HEK293 (cell line): ENCODE measurements around the gene SLC7A9.
"Not testable (repeated sequence)": the region's sequence is repeated elsewhere in the genome, so short reads cannot be mapped to it uniquely, and the experiment has no call there.

ENCODE experiments used
- CTCF ChIA-PET: fragments of 350-600 bp; formaldehyde crosslinking; extraction: SDS; loops from one replicate; lab custom pipeline; 2021; ENCODE audit warnings: antibody characterized with exemption; lab: Yijun Ruan, JAX
- POLR2A ChIA-PET: fragments of 300-600 bp; formaldehyde crosslinking; extraction: SDS; loops from one replicate; lab custom pipeline; 2020; ENCODE audit warnings: antibody characterized with exemption, inconsistent platforms; lab: Yijun Ruan, JAX
- H3K27ac ChIP-seq: fragments of 200-500 bp; sonication (Bioruptor generic); 2 replicates; pipeline ENCODE4 v1.5.1; 2014; ENCODE audit warnings: low read depth, low read length, control low read depth, inconsistent platforms; ENCODE audit errors: extremely low read depth
- H3K36me3 ChIP-seq, 2 experiments: fragments of 200-500 bp in 1 of 2; sonication (Bioruptor generic) in 1 of 2; 1 replicate in 1 of 2; 2 replicates in 1 of 2; pipeline ENCODE4 v1.5.1; 2014 to 2017; ENCODE audit warnings: inconsistent platforms in 2 of 2, low read length in 2 of 2; ENCODE audit not compliant: control insufficient read depth in 2 of 2, insufficient read depth in 1 of 2
- H3K4me1 ChIP-seq: fragments of 200-500 bp; sonication (Bioruptor generic); 2 replicates; pipeline ENCODE4 v1.5.1; 2014; ENCODE audit warnings: mild to moderate bottlenecking, low read length, inconsistent platforms; ENCODE audit not compliant: control insufficient read depth, insufficient read depth
- H3K4me3 ChIP-seq: 2 replicates; pipeline ENCODE4 v1.5.1; 2011; ENCODE audit warnings: low read depth, mild to moderate bottlenecking, control low read depth, low read length, moderate library complexity
- H3K9me3 ChIP-seq: fragments of 200-500 bp; sonication (Bioruptor generic); 2 replicates; pipeline ENCODE4 v1.5.1; 2014; ENCODE audit warnings: low read depth, low read length, inconsistent platforms; ENCODE audit not compliant: control insufficient read depth, insufficient read depth
- EGR2 ChIP-seq: fragments of 450-650 bp; formaldehyde crosslinking; IDR thresholded peaks from 2 replicates; pipeline ENCODE4 v1.5.1; 2016; ENCODE audit warnings: low read depth, missing biosample characterization, missing genetic modification characterization
- GLIS1 ChIP-seq: fragments of 450-650 bp; formaldehyde crosslinking; IDR thresholded peaks from 2 replicates; pipeline ENCODE4 v1.5.1; 2016; ENCODE audit warnings: missing biosample characterization, missing genetic modification characterization
- GLIS2 ChIP-seq: fragments of 450-650 bp; formaldehyde crosslinking; IDR thresholded peaks from 2 replicates; pipeline ENCODE4 v1.5.1; 2016; ENCODE audit warnings: missing biosample characterization, missing genetic modification characterization
- KLF1 ChIP-seq: fragments of 450-650 bp; formaldehyde crosslinking; IDR thresholded peaks from 2 replicates; pipeline ENCODE4 v1.5.1; 2016; ENCODE audit warnings: missing biosample characterization, missing genetic modification characterization
- KLF9 ChIP-seq: fragments of 450-650 bp; formaldehyde crosslinking; IDR thresholded peaks from 2 replicates; pipeline ENCODE4 v1.5.1; 2016; ENCODE audit warnings: missing biosample characterization, missing genetic modification characterization, low read depth
- SCRT2 ChIP-seq: fragments of 450-650 bp; formaldehyde crosslinking; IDR thresholded peaks from 2 replicates; pipeline ENCODE4 v1.5.1; 2016; ENCODE audit warnings: missing biosample characterization, missing genetic modification characterization
- SP7 ChIP-seq: fragments of 450-650 bp; formaldehyde crosslinking; IDR thresholded peaks from 2 replicates; pipeline ENCODE4 v1.5.1; 2016; ENCODE audit warnings: missing biosample characterization, missing genetic modification characterization
- YY1 ChIP-seq: fragments of 450-650 bp; formaldehyde crosslinking; IDR thresholded peaks from 2 replicates; pipeline ENCODE4 v1.5.1; 2018; ENCODE audit warnings: missing biosample characterization, missing genetic modification characterization
- ZBTB17 ChIP-seq: fragments of 450-650 bp; formaldehyde crosslinking; IDR thresholded peaks from 2 replicates; pipeline ENCODE4 v1.5.1; 2016; ENCODE audit warnings: missing biosample characterization, missing genetic modification characterization
- ZFHX2 ChIP-seq: fragments of 450-650 bp; formaldehyde crosslinking; conservative IDR thresholded peaks from 2 replicates; pipeline ENCODE4 v1.5.1; 2016; ENCODE audit warnings: missing biosample characterization, missing genetic modification characterization
- ZFP69B ChIP-seq: fragments of 450-650 bp; formaldehyde crosslinking; IDR thresholded peaks from 2 replicates; pipeline ENCODE4 v1.5.1; 2016; ENCODE audit warnings: missing biosample characterization, missing genetic modification characterization
- ZIC2 ChIP-seq: fragments of 450-650 bp; formaldehyde crosslinking; IDR thresholded peaks from 2 replicates; pipeline ENCODE4 v1.5.1; 2016; ENCODE audit warnings: missing biosample characterization, missing genetic modification characterization
- ZNF335 ChIP-seq: fragments of 450-650 bp; formaldehyde crosslinking; conservative IDR thresholded peaks from 2 replicates; pipeline ENCODE4 v1.5.1; 2016; ENCODE audit warnings: missing biosample characterization, missing genetic modification characterization
- ZNF341 ChIP-seq: fragments of 450-650 bp; formaldehyde crosslinking; IDR thresholded peaks from 2 replicates; pipeline ENCODE4; 2016; ENCODE audit warnings: low read depth, missing biosample characterization, missing genetic modification characterization
- ZNF600 ChIP-seq: fragments of 450-650 bp; formaldehyde crosslinking; IDR thresholded peaks from 2 replicates; pipeline ENCODE4 v1.5.1; 2016; ENCODE audit warnings: missing biosample characterization, missing genetic modification characterization
- TF ChIP-seq, protein P1 (sequence below): fragments of 450-650 bp; formaldehyde crosslinking; IDR thresholded peaks from 2 replicates; pipeline ENCODE4 v1.5.1; 2016; ENCODE audit warnings: missing biosample characterization, missing genetic modification characterization
- TF ChIP-seq, protein P2 (sequence below): fragments of 450-650 bp; formaldehyde crosslinking; IDR thresholded peaks from 2 replicates; pipeline ENCODE4 v1.5.1; 2016; ENCODE audit warnings: missing biosample characterization, missing genetic modification characterization
- TF ChIP-seq, protein P3 (sequence below): fragments of 450-650 bp; formaldehyde crosslinking; IDR thresholded peaks from 2 replicates; pipeline ENCODE4 v1.5.1; 2016; ENCODE audit warnings: missing biosample characterization, missing genetic modification characterization
- TF ChIP-seq, protein P4 (sequence below): fragments of 450-650 bp; formaldehyde crosslinking; IDR thresholded peaks from 2 replicates; pipeline ENCODE4 v1.5.1; 2017; ENCODE audit warnings: missing biosample characterization, missing genetic modification characterization
- TF ChIP-seq, protein P5 (sequence below): fragments of 450-650 bp; formaldehyde crosslinking; IDR thresholded peaks from 2 replicates; pipeline ENCODE4 v1.5.1; 2016; ENCODE audit warnings: missing biosample characterization, missing genetic modification characterization
- TF ChIP-seq, protein P6 (sequence below): fragments of 450-650 bp; formaldehyde crosslinking; IDR thresholded peaks from 2 replicates; pipeline ENCODE4 v1.5.1; 2016; ENCODE audit warnings: missing biosample characterization, missing genetic modification characterization

SLC7A9 gene

DNA sequence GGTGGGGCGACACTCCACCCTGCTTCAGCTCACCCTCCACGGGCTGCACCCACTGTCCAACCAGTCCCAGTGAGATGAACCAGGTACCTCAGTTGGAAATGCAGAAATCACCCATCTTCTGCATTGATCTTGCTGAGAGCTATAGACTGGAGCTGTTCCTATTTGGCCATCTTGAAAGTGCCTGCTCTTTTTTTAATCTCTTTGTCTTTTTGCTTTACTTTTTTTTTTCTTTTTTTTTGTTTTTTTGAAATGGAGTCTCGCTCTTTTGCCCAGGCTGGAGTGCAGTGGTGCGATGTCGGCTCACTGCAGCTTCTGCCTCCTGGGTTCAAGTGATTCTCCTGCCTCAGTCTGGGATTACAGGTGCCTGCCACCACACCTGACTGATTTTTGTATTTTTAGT lies 81.7 kb downstream of the SLC7A9 start:
- ChIA-PET POLR2A (interaction anchor here (0.6 to 0.9 kb wide), 4 partner anchors 87 to 1118 kb away, joined by 3 to 4 read pairs (median 3); no protein-coding TSS in a partner anchor), CTCF (interaction anchor here (0.6 to 2.0 kb wide), 7 partner anchors 8 to 396 kb away, joined by 3 to 10 read pairs (median 6); no protein-coding TSS in a partner anchor)
- H3K27ac ChIP-seq, H3K4me3 ChIP-seq, H3K4me1 ChIP-seq, H3K36me3 ChIP-seq, H3K9me3 ChIP-seq: not testable (repeated sequence)
- TF ChIP-seq ZNF335 (tag by site-specific recombination) (0 out of 2 replicates have a peak, but pooled peaks have one; percentile 16), YY1 (tag by site-specific recombination) (0 out of 2 replicates have a peak, but pooled peaks have one; percentile 13), ZBTB17 (peak; percentile 63)
- TF ChIP-seq, protein P1, sequence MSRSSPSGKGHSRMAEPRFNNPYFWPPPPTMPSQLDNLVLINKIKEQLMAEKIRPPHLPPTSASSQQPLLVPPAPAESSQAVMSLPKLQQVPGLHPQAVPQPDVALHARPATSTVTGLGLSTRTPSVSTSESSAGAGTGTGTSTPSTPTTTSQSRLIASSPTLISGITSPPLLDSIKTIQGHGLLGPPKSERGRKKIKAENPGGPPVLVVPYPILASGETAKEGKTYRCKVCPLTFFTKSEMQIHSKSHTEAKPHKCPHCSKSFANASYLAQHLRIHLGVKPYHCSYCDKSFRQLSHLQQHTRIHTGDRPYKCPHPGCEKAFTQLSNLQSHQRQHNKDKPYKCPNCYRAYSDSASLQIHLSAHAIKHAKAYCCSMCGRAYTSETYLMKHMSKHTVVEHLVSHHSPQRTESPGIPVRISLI (tag by site-specific recombination) = peak; percentile 94

DNA sequence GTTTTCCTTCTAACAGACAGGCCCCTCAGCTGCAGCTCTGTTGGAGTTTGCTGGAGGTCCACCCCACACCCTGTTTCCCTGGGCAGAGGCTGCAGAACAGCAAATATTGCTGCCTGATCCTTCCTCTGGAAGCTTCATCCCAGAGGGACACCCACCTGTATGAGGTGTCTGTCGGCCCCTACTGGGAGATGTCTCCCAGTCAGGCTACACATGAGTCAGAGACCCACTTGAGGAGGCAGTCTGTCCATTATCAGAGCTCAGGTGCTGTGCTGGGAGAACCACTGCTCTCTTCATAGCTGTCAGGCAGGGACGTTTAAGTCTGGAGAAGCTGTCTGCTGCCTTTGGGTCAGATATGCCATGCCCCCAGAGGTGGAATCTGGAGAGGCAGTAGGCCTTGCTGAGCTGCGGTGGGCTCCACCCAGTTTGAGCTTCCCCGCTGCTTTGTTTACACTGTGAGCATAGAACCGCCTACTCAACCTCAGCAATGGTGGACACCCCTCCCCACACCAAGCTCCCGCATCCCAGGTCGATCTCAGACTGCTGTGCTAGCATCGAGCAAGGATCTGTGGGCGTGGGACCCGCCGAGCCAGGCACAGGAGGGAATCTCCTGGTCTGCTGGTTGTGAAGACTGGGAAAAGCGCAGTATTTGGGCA lies 82.3 kb downstream of the SLC7A9 start:
- not testable (repeated sequence) for H3K36me3 ChIP-seq, H3K4me3 ChIP-seq, H3K4me1 ChIP-seq, H3K9me3 ChIP-seq, H3K27ac ChIP-seq
- ChIA-PET POLR2A (interaction anchor here (0.6 to 1.3 kb wide), 5 partner anchors 9 to 1118 kb away, joined by 3 to 4 read pairs (median 3); no protein-coding TSS in a partner anchor), CTCF (interaction anchor here (0.6 to 2.0 kb wide), 11 partner anchors 9 to 397 kb away, joined by 3 to 10 read pairs (median 5); no protein-coding TSS in a partner anchor)
- peak; percentile 79 for TF ChIP-seq SCRT2 (tag by site-specific recombination)
- TF ChIP-seq, protein P2, sequence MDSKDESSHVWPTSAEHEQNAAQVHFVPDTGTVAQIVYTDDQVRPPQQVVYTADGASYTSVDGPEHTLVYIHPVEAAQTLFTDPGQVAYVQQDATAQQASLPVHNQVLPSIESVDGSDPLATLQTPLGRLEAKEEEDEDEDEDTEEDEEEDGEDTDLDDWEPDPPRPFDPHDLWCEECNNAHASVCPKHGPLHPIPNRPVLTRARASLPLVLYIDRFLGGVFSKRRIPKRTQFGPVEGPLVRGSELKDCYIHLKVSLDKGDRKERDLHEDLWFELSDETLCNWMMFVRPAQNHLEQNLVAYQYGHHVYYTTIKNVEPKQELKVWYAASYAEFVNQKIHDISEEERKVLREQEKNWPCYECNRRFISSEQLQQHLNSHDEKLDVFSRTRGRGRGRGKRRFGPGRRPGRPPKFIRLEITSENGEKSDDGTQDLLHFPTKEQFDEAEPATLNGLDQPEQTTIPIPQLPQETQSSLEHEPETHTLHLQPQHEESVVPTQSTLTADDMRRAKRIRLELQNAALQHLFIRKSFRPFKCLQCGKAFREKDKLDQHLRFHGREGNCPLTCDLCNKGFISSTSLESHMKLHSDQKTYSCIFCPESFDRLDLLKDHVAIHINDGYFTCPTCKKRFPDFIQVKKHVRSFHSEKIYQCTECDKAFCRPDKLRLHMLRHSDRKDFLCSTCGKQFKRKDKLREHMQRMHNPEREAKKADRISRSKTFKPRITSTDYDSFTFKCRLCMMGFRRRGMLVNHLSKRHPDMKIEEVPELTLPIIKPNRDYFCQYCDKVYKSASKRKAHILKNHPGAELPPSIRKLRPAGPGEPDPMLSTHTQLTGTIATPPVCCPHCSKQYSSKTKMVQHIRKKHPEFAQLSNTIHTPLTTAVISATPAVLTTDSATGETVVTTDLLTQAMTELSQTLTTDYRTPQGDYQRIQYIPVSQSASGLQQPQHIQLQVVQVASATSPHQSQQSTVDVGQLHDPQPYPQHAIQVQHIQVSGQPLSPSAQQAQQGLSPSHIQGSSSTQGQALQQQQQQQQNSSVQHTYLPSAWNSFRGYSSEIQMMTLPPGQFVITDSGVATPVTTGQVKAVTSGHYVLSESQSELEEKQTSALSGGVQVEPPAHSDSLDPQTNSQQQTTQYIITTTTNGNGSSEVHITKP (tag by site-specific recombination) = peak; percentile 40; the same call in 1 of the 2 replicates
- TF ChIP-seq ZNF600 (tag by site-specific recombination) = peak; percentile 49; the same call in 1 of the 2 replicates
- TF ChIP-seq GLIS1 = peak; percentile 64
- TF ChIP-seq, protein P3, sequence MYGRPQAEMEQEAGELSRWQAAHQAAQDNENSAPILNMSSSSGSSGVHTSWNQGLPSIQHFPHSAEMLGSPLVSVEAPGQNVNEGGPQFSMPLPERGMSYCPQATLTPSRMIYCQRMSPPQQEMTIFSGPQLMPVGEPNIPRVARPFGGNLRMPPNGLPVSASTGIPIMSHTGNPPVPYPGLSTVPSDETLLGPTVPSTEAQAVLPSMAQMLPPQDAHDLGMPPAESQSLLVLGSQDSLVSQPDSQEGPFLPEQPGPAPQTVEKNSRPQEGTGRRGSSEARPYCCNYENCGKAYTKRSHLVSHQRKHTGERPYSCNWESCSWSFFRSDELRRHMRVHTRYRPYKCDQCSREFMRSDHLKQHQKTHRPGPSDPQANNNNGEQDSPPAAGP (tag by site-specific recombination) = 0 out of 2 replicates have a peak, but pooled peaks have one; percentile 11
- 0 out of 2 replicates have a peak, but pooled peaks have one; percentile 34 for TF ChIP-seq ZNF341
- peak; percentile 94 for TF ChIP-seq ZFP69B
- peak; percentile 90 for TF ChIP-seq ZIC2 (tag by site-specific recombination)
- peak; percentile 98 for TF ChIP-seq ZFHX2 (tag by site-specific recombination)
- peak; percentile 79 for TF ChIP-seq KLF1
- TF ChIP-seq SP7 (tag by site-specific recombination) = 0 out of 2 replicates have a peak, but pooled peaks have one; percentile 34
- TF ChIP-seq, protein P4, sequence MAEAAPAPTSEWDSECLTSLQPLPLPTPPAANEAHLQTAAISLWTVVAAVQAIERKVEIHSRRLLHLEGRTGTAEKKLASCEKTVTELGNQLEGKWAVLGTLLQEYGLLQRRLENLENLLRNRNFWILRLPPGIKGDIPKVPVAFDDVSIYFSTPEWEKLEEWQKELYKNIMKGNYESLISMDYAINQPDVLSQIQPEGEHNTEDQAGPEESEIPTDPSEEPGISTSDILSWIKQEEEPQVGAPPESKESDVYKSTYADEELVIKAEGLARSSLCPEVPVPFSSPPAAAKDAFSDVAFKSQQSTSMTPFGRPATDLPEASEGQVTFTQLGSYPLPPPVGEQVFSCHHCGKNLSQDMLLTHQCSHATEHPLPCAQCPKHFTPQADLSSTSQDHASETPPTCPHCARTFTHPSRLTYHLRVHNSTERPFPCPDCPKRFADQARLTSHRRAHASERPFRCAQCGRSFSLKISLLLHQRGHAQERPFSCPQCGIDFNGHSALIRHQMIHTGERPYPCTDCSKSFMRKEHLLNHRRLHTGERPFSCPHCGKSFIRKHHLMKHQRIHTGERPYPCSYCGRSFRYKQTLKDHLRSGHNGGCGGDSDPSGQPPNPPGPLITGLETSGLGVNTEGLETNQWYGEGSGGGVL (tag by site-specific recombination) = peak; percentile 19; the same call in 1 of the 2 replicates
- peak; percentile 96 for TF ChIP-seq EGR2 (tag by site-specific recombination)
- TF ChIP-seq, protein P5, sequence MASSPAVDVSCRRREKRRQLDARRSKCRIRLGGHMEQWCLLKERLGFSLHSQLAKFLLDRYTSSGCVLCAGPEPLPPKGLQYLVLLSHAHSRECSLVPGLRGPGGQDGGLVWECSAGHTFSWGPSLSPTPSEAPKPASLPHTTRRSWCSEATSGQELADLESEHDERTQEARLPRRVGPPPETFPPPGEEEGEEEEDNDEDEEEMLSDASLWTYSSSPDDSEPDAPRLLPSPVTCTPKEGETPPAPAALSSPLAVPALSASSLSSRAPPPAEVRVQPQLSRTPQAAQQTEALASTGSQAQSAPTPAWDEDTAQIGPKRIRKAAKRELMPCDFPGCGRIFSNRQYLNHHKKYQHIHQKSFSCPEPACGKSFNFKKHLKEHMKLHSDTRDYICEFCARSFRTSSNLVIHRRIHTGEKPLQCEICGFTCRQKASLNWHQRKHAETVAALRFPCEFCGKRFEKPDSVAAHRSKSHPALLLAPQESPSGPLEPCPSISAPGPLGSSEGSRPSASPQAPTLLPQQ (tag by site-specific recombination) = peak; percentile 93
- 0 out of 2 replicates have a peak, but pooled peaks have one; percentile 33 for TF ChIP-seq KLF9
- TF ChIP-seq, protein P6, sequence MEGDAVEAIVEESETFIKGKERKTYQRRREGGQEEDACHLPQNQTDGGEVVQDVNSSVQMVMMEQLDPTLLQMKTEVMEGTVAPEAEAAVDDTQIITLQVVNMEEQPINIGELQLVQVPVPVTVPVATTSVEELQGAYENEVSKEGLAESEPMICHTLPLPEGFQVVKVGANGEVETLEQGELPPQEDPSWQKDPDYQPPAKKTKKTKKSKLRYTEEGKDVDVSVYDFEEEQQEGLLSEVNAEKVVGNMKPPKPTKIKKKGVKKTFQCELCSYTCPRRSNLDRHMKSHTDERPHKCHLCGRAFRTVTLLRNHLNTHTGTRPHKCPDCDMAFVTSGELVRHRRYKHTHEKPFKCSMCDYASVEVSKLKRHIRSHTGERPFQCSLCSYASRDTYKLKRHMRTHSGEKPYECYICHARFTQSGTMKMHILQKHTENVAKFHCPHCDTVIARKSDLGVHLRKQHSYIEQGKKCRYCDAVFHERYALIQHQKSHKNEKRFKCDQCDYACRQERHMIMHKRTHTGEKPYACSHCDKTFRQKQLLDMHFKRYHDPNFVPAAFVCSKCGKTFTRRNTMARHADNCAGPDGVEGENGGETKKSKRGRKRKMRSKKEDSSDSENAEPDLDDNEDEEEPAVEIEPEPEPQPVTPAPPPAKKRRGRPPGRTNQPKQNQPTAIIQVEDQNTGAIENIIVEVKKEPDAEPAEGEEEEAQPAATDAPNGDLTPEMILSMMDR (tag by site-specific recombination) = peak; percentile 45; the same call in 1 of the 2 replicates
- TF ChIP-seq ZBTB17 = peak; percentile 97
- TF ChIP-seq GLIS2 = peak; percentile 42
- peak; percentile 81; the same call in 1 of the 2 replicates for TF ChIP-seq YY1 (tag by site-specific recombination)
